Gastrocnemius medialis (tissue), 4 donors: ENCODE measurements around the gene TRIM47.
"Not testable (repeated sequence)": the region's sequence is repeated elsewhere in the genome, so short reads cannot be mapped to it uniquely, and the experiment has no call there.

Experiments used
- POLR2A ChIP-seq, 2 donors: fragments of 450-650 bp; IDR thresholded peaks; one replicate each; pipeline ENCODE4 v1.6.1; 2017; ENCODE audit warnings: antibody characterized with exemption in 2 of 2, mild to moderate bottlenecking in 2 of 2, moderate library complexity in 2 of 2
- TF ChIP-seq, protein P1 (sequence below), 5 experiments: fragments of 450-650 bp in 3 of 5; fragments of 200-600 bp in 2 of 5; sonication (generic) in 2 of 5; IDR thresholded peaks in 4 of 5; conservative IDR thresholded peaks in 1 of 5; 1 replicate in 4 of 5; 2 replicates in 1 of 5; pipeline ENCODE4 v1.5.1; 2016 to 2019; ENCODE audit warnings: antibody characterized with exemption in 5 of 5, mild to moderate bottlenecking in 3 of 5, moderate library complexity in 3 of 5

DNA sequence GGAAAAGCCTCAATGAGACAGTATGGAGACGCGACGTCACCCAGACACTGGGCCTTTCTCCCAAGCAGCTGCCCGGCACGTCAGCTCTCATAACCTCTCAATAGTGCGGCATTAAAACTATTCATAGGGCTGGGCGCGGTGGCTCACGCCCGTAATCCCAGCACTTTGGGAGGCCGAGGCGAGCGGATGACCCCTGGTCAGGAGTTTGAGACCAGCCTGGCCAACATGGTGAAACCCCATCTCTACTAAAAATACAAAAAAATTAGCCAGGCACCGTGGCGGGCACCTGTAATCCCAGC, 26.7 kb downstream of the TRIM47 start:
- TF ChIP-seq, protein P1, sequence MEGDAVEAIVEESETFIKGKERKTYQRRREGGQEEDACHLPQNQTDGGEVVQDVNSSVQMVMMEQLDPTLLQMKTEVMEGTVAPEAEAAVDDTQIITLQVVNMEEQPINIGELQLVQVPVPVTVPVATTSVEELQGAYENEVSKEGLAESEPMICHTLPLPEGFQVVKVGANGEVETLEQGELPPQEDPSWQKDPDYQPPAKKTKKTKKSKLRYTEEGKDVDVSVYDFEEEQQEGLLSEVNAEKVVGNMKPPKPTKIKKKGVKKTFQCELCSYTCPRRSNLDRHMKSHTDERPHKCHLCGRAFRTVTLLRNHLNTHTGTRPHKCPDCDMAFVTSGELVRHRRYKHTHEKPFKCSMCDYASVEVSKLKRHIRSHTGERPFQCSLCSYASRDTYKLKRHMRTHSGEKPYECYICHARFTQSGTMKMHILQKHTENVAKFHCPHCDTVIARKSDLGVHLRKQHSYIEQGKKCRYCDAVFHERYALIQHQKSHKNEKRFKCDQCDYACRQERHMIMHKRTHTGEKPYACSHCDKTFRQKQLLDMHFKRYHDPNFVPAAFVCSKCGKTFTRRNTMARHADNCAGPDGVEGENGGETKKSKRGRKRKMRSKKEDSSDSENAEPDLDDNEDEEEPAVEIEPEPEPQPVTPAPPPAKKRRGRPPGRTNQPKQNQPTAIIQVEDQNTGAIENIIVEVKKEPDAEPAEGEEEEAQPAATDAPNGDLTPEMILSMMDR (IDR thresholded peaks at IDR 0.05 in 4 of 5, conservative IDR thresholded peaks at IDR 0.05 in 1 of 5): not testable (repeated sequence)
- TF ChIP-seq POLR2A (IDR thresholded peaks at IDR 0.05): peak in 1 of 2 donors; percentile 31
